Suprapubic skin (tissue), 4 donors: ENCODE measurements around the gene OR1K1. TPM values are rescaled to one million over a fixed set of nuclear protein-coding genes. Genes with fewer than 3 reads are reported as not detected.

ENCODE experiments used
- DNase-seq, 2 donors: peaks; one replicate each; pipeline ENCODE4 v3.0.0-alpha.2; 2019; ENCODE audit warnings: low spot score in 2 of 2
- H3K27ac ChIP-seq: fragments of 200-600 bp; sonication (generic); one replicate; pipeline ENCODE4 v1.5.1; 2019
- H3K27me3 ChIP-seq: fragments of 200-600 bp; sonication (generic); one replicate; pipeline ENCODE4 v1.5.1; 2019
- H3K36me3 ChIP-seq: fragments of 200-600 bp; sonication (generic); one replicate; pipeline ENCODE4 v1.5.1; 2019
- H3K4me1 ChIP-seq: fragments of 200-600 bp; sonication (generic); one replicate; pipeline ENCODE4 v1.5.1; 2019
- H3K4me3 ChIP-seq: fragments of 200-600 bp; sonication (generic); one replicate; pipeline ENCODE4 v1.5.1; 2019; ENCODE audit warnings: mild to moderate bottlenecking
- H3K9me3 ChIP-seq: fragments of 200-600 bp; sonication (generic); one replicate; pipeline ENCODE4 v1.5.1; 2019
- EP300 ChIP-seq: sonication (generic); formaldehyde crosslinking; IDR thresholded peaks from one replicate; pipeline ENCODE4 v1.6.1; 2017; ENCODE audit warnings: antibody characterized with exemption
- POLR2A ChIP-seq, 2 donors: fragments of 450-650 bp; IDR thresholded peaks; one replicate each; pipeline ENCODE4 v1.6.1; 2017; ENCODE audit warnings: antibody characterized with exemption in 2 of 2, mild to moderate bottlenecking in 2 of 2, moderate library complexity in 2 of 2
- POLR2AphosphoS5 ChIP-seq, 3 donors: sonication (generic); formaldehyde crosslinking; IDR thresholded peaks; one replicate each; pipeline ENCODE4 v1.6.1; 2017; ENCODE audit warnings: antibody characterized with exemption in 3 of 3
- WGBS: methylation state at CpG from one replicate; pipeline ENCODE4 v1.1.5; 2018; 5-methylcytosine and 5-hydroxymethylcytosine counted together
- total RNA-seq, 4 donors: library from RNA; depleted of rRNA; stranded (reverse); fragments of >200 nt; gene quantifications; one replicate each; pipeline ENCODE4 v1.1.0, GENCODE V29; 2016
- TF ChIP-seq, protein P1 (sequence below), 2 donors: fragments of 200-600 bp in 1 of 2; fragments of 450-650 bp in 1 of 2; sonication (generic) in 1 of 2; IDR thresholded peaks; one replicate each; pipeline ENCODE4 v1.5.1; 2016 to 2019; ENCODE audit warnings: antibody characterized with exemption in 2 of 2, mild to moderate bottlenecking in 1 of 2, moderate library complexity in 1 of 2

The OR1K1 gene, protein sequence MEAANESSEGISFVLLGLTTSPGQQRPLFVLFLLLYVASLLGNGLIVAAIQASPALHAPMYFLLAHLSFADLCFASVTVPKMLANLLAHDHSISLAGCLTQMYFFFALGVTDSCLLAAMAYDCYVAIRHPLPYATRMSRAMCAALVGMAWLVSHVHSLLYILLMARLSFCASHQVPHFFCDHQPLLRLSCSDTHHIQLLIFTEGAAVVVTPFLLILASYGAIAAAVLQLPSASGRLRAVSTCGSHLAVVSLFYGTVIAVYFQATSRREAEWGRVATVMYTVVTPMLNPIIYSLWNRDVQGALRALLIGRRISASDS
- total RNA-seq, result not detected

DNA sequence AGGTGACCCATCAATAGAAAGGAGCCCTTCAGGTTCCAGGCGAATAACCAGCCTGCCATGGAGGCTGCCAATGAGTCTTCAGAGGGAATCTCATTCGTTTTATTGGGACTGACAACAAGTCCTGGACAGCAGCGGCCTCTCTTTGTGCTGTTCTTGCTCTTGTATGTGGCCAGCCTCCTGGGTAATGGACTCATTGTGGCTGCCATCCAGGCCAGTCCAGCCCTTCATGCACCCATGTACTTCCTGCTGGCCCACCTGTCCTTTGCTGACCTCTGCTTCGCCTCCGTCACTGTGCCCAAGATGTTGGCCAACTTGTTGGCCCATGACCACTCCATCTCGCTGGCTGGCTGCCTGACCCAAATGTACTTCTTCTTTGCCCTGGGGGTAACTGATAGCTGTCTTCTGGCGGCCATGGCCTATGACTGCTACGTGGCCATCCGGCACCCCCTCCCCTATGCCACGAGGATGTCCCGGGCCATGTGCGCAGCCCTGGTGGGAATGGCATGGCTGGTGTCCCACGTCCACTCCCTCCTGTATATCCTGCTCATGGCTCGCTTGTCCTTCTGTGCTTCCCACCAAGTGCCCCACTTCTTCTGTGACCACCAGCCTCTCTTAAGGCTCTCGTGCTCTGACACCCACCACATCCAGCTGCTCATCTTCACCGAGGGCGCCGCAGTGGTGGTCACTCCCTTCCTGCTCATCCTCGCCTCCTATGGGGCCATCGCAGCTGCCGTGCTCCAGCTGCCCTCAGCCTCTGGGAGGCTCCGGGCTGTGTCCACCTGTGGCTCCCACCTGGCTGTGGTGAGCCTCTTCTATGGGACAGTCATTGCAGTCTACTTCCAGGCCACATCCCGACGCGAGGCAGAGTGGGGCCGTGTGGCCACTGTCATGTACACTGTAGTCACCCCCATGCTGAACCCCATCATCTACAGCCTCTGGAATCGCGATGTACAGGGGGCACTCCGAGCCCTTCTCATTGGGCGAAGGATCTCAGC is at the start of gene OR1K1:
OR1K1 (plus strand) TSS at position 58 of the 995 bp plus-strand sequence; CDS start at position 58, 0 bp downstream.
- 94% methylated on average over 26 of the region's 30 CpGs for WGBS
- no peak within 1 kb of the TSS for H3K27ac ChIP-seq
- no peaks in the 10 kb centered on the region for H3K4me1 ChIP-seq
- no peak for DNase-seq
- H3K27me3 ChIP-seq, result no peaks in the 10 kb centered on the region
- H3K36me3 ChIP-seq, result no peaks in the 10 kb centered on the region
- H3K9me3 ChIP-seq, result no peaks in the 10 kb centered on the region
- no peak for TF ChIP-seq POLR2AphosphoS5 (IDR thresholded peaks at IDR 0.05)
- TF ChIP-seq POLR2A (IDR thresholded peaks at IDR 0.05), result no peak
- no peak for TF ChIP-seq EP300
- TF ChIP-seq, protein P1, sequence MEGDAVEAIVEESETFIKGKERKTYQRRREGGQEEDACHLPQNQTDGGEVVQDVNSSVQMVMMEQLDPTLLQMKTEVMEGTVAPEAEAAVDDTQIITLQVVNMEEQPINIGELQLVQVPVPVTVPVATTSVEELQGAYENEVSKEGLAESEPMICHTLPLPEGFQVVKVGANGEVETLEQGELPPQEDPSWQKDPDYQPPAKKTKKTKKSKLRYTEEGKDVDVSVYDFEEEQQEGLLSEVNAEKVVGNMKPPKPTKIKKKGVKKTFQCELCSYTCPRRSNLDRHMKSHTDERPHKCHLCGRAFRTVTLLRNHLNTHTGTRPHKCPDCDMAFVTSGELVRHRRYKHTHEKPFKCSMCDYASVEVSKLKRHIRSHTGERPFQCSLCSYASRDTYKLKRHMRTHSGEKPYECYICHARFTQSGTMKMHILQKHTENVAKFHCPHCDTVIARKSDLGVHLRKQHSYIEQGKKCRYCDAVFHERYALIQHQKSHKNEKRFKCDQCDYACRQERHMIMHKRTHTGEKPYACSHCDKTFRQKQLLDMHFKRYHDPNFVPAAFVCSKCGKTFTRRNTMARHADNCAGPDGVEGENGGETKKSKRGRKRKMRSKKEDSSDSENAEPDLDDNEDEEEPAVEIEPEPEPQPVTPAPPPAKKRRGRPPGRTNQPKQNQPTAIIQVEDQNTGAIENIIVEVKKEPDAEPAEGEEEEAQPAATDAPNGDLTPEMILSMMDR (IDR thresholded peaks at IDR 0.05), result no peak
- H3K4me3 ChIP-seq, result no peak within 1 kb of the TSS

DNA sequence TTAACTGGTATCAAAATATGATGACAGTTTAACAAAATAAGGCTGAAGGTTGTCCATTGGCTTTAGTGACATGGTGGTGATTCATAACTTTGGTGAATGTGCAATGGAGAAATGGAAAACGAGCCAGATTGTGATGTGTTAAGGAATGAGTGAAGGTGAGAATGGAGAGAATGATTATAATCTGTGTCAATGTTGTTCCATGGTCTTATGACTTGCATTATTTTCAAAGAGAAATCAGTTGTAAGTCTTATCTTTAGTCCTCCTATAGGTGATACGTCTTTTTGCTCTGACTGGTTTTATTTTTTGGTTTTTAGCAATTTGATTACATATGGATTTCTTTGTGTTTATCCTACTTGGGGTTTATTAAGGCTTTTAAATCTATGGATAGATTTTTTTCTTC is 45.1 kb upstream of the OR1K1 start:
- Histone ChIP-seq H3K27me3 (no peaks in the 10 kb centered on the region), H3K4me1 (no peaks in the 10 kb centered on the region), H3K4me3 (no peak overlapping the region), H3K27ac (no peak overlapping the region), H3K9me3 (peaks cover 22% of the 10 kb centered on the region), H3K36me3 (no peaks in the 10 kb centered on the region)
- 32% methylated on average over 2 of the region's 2 CpGs for WGBS
- no peak for DNase-seq
- no peak for TF ChIP-seq EP300
- TF ChIP-seq, protein P1 (IDR thresholded peaks at IDR 0.05), result no peak
- no peak for TF ChIP-seq POLR2AphosphoS5 (IDR thresholded peaks at IDR 0.05)
- TF ChIP-seq POLR2A (IDR thresholded peaks at IDR 0.05), result no peak

DNA sequence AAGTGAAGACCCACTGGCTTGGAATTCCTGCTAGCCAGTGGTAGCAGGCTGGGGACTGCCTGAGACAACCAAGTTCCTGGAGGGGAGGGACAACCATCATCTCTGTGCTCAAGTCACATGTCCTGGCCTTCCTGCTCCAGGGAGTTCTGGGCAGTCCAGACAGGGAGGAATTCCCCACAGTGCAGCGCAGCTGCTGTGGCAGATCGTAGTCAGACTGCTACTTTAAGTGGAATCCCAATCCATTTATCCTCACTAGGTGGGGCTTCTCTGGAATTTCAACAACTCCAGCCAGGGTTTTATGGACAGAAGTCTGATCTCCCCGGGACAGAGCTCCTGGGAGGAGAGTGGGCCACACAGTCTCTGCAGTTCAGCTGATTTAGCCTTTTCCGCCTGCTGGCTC is 32.1 kb upstream of the OR1K1 start:
- Histone ChIP-seq H3K27ac (no peak overlapping the region), H3K9me3 (peaks cover 17% of the 10 kb centered on the region), H3K4me3 (no peak overlapping the region), H3K4me1 (no peaks in the 10 kb centered on the region), H3K27me3 (no peaks in the 10 kb centered on the region), H3K36me3 (no peaks in the 10 kb centered on the region)
- TF ChIP-seq POLR2A (IDR thresholded peaks at IDR 0.05), result no peak
- TF ChIP-seq, protein P1 (IDR thresholded peaks at IDR 0.05), result no peak
- TF ChIP-seq POLR2AphosphoS5 (IDR thresholded peaks at IDR 0.05), result no peak
- TF ChIP-seq EP300, result no peak
- 100% methylated on average over 1 of the region's 4 CpGs for WGBS
- no peak for DNase-seq

DNA sequence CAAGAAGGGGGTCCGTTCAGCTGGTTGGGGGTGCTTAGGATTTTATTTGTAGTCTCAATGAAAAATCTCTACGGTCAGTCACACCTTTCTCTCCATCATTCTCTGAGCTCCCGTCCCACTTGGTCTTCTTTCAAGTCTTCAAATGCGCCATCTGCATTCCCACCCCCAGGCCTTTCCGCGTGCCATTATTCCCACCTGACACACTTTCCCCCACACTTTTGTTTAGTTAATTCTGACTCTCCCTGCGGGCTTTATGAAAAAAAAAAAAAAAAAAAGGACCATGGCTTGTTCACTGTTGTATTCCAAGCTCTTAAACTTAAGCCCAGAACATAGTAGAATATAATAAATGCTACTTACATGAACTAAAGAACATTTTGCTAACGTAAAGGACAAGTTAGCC is 22.9 kb upstream of the OR1K1 start:
- Histone ChIP-seq H3K9me3 (peaks cover 7% of the 10 kb centered on the region), H3K27ac (no peak overlapping the region), H3K4me1 (no peaks in the 10 kb centered on the region), H3K27me3 (no peaks in the 10 kb centered on the region), H3K36me3 (no peaks in the 10 kb centered on the region), H3K4me3 (no peak overlapping the region)
- TF ChIP-seq, protein P1 (IDR thresholded peaks at IDR 0.05), result no peak
- TF ChIP-seq EP300 (no peak), POLR2AphosphoS5 (IDR thresholded peaks at IDR 0.05) (no peak), POLR2A (IDR thresholded peaks at IDR 0.05) (no peak)
- DNase-seq, result peak in 1 of 2 donors; percentile 52
- 88% methylated on average over 8 of the region's 8 CpGs for WGBS
